ENCODE results near the gene ZC3H7A. TPM values are rescaled to one million over a fixed set of nuclear protein-coding genes. Genes with fewer than 3 reads are reported as not detected.

ZC3H7A gene
- total RNA-seq, 1 experiment from 2014 or later: 63.5 TPM

GRCh38 chr16:11795887-11796226 lies 1.2 kb downstream of the ZC3H7A start:
- BruUV-seq (replicated peaks): no TSS peak
- ChIA-PET POLR2A (ENCODE audit: unreplicated experiment) (no interaction called here), CTCF (no interaction called here)

DNA sequence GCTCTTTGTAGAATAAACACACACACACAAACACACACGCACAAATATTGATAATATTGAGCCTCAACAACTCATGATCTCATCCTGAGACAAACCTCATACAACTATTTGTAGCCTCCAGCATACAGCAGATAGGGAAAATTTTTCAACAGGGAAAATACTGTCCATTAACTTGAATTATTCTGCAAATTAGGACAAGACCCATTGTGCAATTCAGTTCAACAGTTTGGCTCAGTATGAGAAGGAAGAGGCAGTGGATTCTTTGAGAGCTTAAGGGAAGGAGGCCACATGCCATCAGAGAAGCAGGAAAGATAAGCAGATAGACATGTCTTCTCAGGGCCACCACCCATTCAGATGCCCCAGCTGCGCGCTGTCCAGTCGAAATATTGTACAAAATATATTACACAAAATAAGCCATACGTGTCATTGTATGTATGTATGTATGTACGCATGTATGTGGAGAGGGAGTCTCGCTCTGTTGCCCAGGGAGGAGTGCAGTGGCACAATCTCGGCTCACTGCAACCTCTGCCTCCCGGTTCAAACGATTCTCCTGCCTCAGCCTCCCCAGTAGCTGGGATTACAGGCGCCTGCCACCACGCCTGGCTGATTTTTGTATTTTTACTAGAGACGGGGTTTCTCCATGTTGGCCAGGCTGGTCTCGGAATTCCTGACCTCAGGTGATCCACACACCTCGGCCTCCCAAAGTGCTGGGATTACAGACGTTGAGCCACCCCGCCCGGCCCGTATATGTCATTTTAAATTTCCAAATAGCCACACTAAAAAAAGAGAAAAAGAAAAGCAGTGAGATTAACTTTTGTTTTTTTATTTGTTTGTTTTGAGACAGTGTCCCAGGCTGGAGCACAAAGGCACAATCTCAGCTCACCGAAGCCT lies 1.8 kb downstream of the ZC3H7A start:
- Histone ChIP-seq H3K36me3 (ENCODE audit: low read depth) (0 out of 2 replicates have a peak, but pooled peaks cover 15% of the 10 kb centered on the region), H3K4me1 (replicated peaks; ENCODE audit: insufficient read depth) (peaks cover 15% of the 10 kb centered on the region), H3K9me3 (ENCODE audit: insufficient read depth, low read depth) (no peaks in the 10 kb centered on the region), H3K27ac (no peak overlapping the region), H3K4me3 (no peak overlapping the region), H3K4me2 (peak overlapping the region; percentile 78), H4K20me1 (ENCODE audit: insufficient read depth) (peaks cover 50% of the 10 kb centered on the region), H3K27me3 (ENCODE audit: insufficient read depth, low read depth) (no peaks in the 10 kb centered on the region), H3K79me2 (ENCODE audit: low read depth) (peaks cover 69% of the 10 kb centered on the region), H3F3A (ENCODE audit: insufficient read depth, low read depth) (peaks cover 13% of the 10 kb centered on the region; the same call in 1 of the 2 replicates), H3K9me2 (ENCODE audit: insufficient read depth) (no peaks in the 10 kb centered on the region), H2AFZ (no peak overlapping the region)
- no peak for DNase-seq
- POLR2A ChIA-PET (ENCODE audit: unreplicated experiment): no interaction called here
- no peak for TF ChIP-seq EZH2 (IDR thresholded peaks at IDR 0.05; ENCODE audit: low read depth)
- TF ChIP-seq, protein P1, sequence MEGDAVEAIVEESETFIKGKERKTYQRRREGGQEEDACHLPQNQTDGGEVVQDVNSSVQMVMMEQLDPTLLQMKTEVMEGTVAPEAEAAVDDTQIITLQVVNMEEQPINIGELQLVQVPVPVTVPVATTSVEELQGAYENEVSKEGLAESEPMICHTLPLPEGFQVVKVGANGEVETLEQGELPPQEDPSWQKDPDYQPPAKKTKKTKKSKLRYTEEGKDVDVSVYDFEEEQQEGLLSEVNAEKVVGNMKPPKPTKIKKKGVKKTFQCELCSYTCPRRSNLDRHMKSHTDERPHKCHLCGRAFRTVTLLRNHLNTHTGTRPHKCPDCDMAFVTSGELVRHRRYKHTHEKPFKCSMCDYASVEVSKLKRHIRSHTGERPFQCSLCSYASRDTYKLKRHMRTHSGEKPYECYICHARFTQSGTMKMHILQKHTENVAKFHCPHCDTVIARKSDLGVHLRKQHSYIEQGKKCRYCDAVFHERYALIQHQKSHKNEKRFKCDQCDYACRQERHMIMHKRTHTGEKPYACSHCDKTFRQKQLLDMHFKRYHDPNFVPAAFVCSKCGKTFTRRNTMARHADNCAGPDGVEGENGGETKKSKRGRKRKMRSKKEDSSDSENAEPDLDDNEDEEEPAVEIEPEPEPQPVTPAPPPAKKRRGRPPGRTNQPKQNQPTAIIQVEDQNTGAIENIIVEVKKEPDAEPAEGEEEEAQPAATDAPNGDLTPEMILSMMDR (conservative IDR thresholded peaks at IDR 0.05): no peak
- intact Hi-C loops (cut with micrococcal nuclease; ENCODE audit: unreplicated experiment): loop anchor here (5.0 kb wide), 1 partner anchor 53 kb away; the partner anchor contains the start of gene TXNDC11
- BruUV-seq (replicated peaks): no TSS peak
- CTCF ChIA-PET: no interaction called here

More at GRCh38 chr16:11795887-11796226, 1.2 kb downstream of the ZC3H7A start:
- H3K4me3 ChIP-seq: peak overlapping the region; percentile 97
- peaks cover 15% of the 10 kb centered on the region for H3K4me1 ChIP-seq (replicated peaks; ENCODE audit: insufficient read depth)
- peaks cover 46% of the 10 kb centered on the region for H4K20me1 ChIP-seq (ENCODE audit: insufficient read depth)
- intact Hi-C loops (cut with micrococcal nuclease; ENCODE audit: unreplicated experiment): loop anchor here (5.0 kb wide), 1 partner anchor 54 kb away; the partner anchor contains the start of gene TXNDC11
- no peaks in the 10 kb centered on the region for H3K9me3 ChIP-seq (ENCODE audit: insufficient read depth, low read depth)
- no peak for TF ChIP-seq EZH2 (IDR thresholded peaks at IDR 0.05; ENCODE audit: low read depth)
- TF ChIP-seq, protein P1 (conservative IDR thresholded peaks at IDR 0.05): no peak
- H2AFZ ChIP-seq: no peak overlapping the region; the same call in 1 of the 2 replicates
- no peak overlapping the region for H3K27ac ChIP-seq
- no peaks in the 10 kb centered on the region for H3K9me2 ChIP-seq (ENCODE audit: insufficient read depth)
- peak overlapping the region; percentile 78 for H3K4me2 ChIP-seq
- no peaks in the 10 kb centered on the region for H3K27me3 ChIP-seq (ENCODE audit: insufficient read depth, low read depth)
- H3K79me2 ChIP-seq (ENCODE audit: low read depth): peaks cover 66% of the 10 kb centered on the region
- peaks cover 13% of the 10 kb centered on the region; the same call in 1 of the 2 replicates for H3F3A ChIP-seq (ENCODE audit: insufficient read depth, low read depth)
- 0 out of 2 replicates have a peak, but pooled peaks cover 15% of the 10 kb centered on the region for H3K36me3 ChIP-seq (ENCODE audit: low read depth)
- DNase-seq: no peak

- Histone ChIP-seq H2AFZ (no peak overlapping the region), H3K27me3 (ENCODE audit: insufficient read depth, low read depth) (no peaks in the 10 kb centered on the region), H3K4me1 (replicated peaks; ENCODE audit: insufficient read depth) (peaks cover 15% of the 10 kb centered on the region), H3K4me3 (no peak overlapping the region), H3K9me2 (ENCODE audit: insufficient read depth) (no peaks in the 10 kb centered on the region), H3K27ac (no peak overlapping the region), H3K4me2 (no peak overlapping the region), H3F3A (ENCODE audit: insufficient read depth, low read depth) (peaks cover 13% of the 10 kb centered on the region; the same call in 1 of the 2 replicates), H3K9me3 (ENCODE audit: insufficient read depth, low read depth) (no peaks in the 10 kb centered on the region), H3K79me2 (ENCODE audit: low read depth) (peaks cover 74% of the 10 kb centered on the region), H4K20me1 (ENCODE audit: insufficient read depth) (peaks cover 54% of the 10 kb centered on the region), H3K36me3 (ENCODE audit: low read depth) (0 out of 2 replicates have a peak, but pooled peaks cover 15% of the 10 kb centered on the region)
- ChIA-PET CTCF (no interaction called here), POLR2A (ENCODE audit: unreplicated experiment) (no interaction called here)
- DNase-seq: no peak
- no TSS peak for BruUV-seq (replicated peaks)
- TF ChIP-seq EZH2 (IDR thresholded peaks at IDR 0.05; ENCODE audit: low read depth): no peak
- TF ChIP-seq, protein P1 (conservative IDR thresholded peaks at IDR 0.05): no peak
- intact Hi-C loops (cut with micrococcal nuclease; ENCODE audit: unreplicated experiment): no loop called here
These were observed 2.6 kb downstream of the ZC3H7A start for GRCh38 chr16:11794447-11794846.
